Stimulated activated CD8-positive, alpha-beta memory T cell treated with anti-CD3 and anti-CD28 coated beads, Interleukin-7, amount 100 ng/mL, for 24 hours (primary cell): ENCODE results near the gene MROH2A.
"Not testable (repeated sequence)": the region's sequence is repeated elsewhere in the genome, so short reads cannot be mapped to it uniquely, and the experiment has no call there.

Source experiments
- DNase-seq: peaks from one replicate; pipeline ENCODE4 v3.0.0-alpha.2; 2020; ENCODE audit warnings: low read depth

MROH2A gene

GRCh38 chr2:233778030-233778429, at the start of gene MROH2A:
TSS of gene MROH2A (plus strand) at chr2:233778330. CDS start at chr2:233779359, 1,029 bp downstream.
- DNase-seq = no peak

DNA sequence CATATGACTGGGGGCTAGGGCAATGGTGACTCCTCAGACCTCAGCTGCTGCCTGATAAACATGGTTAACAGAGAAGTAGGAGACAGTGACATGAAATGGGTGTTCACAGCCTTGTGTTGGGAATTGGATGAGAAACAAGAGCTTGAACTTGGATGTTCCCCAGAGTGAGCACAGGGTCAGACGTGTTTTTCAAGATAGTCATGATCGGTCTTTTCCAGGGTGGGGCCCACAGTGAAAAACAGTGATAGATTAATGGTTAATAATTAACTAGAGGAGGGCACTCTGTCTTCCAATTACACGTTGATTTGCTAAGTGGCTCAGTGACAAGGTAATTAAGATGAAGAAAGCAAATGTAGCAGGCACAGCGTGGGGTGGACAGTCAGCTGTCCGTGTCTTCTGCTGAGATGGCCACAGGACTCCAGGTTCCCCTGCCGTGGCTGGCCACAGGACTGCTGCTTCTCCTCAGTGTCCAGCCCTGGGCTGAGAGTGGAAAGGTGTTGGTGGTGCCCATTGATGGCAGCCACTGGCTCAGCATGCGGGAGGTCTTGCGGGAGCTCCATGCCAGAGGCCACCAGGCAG, 49.3 kb upstream of the MROH2A start, which contains the start of gene UGT1A3:
UGT1A3 (plus strand) TSS at position 320 of the 579 bp plus-strand sequence; CDS start at position 405, 85 bp downstream.
- DNase-seq = no peak

DNA sequence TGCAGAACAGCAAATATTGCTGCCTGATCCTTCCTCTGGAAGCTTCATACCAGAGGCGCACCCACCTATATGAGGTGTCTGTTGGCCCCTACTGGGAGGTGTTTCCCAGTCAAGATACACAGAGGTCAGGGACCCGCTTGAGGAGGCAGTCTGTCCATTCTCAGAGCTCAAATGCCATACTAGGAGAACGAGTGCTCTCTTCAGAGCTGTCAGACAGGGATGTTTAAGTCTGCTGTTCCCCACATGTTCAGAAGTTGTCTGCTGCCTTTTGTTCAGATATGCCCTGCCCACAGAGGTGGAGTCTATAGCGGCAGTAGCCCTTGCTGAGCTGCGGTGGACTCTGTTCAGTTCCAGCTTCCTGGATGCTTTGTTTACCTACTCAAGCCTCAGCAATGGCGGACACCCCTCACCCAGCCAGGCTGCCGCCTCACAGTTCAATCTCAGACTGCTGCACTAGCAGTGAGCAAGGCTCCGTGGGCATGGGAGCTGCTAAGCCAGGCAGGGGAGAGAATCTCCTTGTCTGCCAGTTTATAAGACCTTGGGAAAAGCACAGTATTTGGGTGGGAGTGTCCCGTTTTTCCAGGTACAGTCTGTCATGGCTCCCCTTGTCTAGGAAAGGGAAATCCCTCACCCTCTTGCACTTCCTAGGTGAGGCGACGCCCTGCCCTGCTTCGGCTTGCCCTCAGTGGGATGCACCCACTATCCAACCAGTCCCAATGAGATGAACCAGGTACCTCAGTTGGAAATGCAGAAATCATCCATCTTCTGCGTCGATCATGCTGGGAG, 41.1 kb upstream of the MROH2A start:
- not testable (repeated sequence) for DNase-seq

- no peak for DNase-seq
These were observed 37.3 kb upstream of the MROH2A start for GRCh38 chr2:233740870-233741269.

GRCh38 chr2:233743464-233744259, 34.5 kb upstream of the MROH2A start:
- no peak for DNase-seq

- DNase-seq = no peak
These were observed 32.9 kb upstream of the MROH2A start for GRCh38 chr2:233745073-233745755.

DNA sequence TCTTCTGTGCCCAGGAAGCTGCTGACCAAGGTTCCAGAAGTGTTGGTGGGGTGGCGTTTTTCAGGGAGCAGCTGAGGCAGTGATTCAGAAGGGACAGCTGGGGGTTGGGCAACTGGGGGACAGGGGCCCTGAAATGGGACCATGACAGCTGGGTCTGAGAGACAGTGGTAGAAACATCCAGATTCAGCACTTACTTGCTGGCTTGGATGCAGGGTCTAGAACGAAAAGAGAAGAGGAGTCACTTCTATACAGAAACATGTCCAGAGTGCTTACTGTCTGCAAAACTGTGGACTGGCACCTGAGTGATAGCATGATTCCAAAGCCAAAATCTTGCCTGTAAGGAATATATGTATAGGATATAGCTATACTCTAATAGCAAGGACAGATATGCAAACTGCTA, 32.3 kb upstream of the MROH2A start:
- DNase-seq = not testable (repeated sequence)

DNA sequence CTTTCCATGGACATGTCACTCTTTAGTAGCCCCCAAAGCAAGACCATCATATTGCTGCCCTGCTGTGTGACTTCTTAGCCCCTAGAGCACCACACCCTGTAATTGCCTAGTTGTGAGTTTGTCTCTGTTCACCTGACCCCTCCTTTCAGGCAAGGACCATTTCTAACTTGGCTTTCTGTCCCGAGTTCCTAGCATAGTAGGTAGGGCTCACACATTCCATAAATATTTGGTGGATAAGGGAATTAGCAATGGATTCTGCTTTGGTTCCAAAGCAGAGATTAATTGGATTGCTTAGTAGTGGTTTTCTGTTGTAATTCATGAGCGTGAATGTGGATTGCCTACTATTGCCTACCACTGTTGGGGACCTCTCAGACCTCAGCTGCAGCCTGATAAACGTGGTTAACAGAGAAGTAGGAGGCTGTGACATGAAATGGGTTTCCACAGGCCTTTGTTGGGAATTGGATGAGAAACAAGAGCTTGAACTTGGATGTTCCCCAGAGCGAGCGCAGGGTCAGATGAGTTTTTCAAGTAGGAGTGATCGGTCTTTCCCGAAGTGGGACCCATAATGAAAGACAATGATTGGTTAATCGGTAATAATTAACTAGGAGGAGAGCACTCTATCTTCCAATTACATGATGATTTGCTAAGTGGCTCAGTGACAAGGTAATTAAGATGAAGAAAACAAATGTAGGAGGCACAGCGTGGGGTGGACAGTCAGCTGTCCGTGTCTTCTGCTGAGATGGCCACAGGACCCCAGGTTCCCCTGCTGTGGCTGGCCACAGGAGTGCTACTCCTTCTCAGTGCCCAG, 31.5 kb upstream of the MROH2A start:
- DNase-seq = no peak

- no peak for DNase-seq
These were observed 30.9 kb upstream of the MROH2A start for GRCh38 chr2:233747283-233747544.

DNA sequence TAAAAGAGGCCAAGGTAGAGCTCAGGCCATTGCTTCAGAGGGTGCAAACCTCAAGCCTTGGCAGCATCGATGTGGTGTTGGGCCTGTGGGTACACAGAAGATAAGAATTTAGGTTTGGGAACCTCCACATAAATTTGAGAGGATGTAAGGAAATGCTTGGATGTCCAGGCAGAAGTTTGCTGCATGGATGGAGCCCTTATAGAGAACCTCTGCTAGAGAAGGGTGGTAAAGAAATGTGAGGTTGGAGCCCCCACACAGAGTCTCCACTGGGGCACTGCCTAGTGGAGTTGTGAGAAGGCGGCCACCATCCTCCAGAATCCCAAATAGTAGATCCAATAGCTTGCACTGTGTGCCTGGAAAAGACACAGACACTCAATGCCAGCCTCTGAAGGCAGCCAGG, 27.4 kb upstream of the MROH2A start:
- not testable (repeated sequence) for DNase-seq

DNA sequence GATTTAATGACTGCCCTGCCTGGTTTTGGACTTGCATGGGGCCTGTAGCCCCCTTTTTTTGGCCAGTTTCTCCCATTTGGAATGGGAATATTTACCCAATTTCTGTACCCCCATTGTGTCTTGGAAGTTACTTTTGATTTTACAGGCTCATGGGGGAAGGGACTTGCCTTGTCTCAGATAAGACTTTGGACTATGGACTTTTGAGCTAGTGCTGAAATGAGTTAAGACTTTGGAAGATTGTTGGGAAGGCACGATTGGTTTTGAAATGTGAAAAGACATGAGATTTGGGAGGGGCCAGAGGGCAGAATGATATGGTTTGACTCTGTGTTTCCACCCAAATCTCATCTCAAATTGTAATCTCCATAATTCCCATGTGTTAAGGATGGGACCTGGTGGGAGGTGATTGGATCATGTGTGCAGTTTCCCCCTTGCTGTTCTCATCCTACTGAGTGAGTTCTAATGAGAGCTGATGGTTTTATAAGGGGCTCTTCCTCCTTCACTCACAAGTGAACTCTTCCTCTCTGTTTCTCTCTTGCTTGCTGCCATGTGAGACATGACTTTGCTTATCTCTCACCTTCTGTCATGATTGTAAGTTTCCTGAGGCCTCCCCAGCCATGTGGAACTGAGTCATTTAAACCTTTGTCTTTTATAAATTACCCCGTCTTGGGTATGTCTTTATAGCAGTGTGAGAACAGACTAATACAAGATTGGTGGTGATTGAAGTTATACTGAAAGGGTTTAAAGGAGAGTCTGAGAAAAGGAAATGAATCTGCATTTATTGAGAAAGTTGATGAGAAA, 26.7 kb upstream of the MROH2A start:
- not testable (repeated sequence) for DNase-seq

DNA sequence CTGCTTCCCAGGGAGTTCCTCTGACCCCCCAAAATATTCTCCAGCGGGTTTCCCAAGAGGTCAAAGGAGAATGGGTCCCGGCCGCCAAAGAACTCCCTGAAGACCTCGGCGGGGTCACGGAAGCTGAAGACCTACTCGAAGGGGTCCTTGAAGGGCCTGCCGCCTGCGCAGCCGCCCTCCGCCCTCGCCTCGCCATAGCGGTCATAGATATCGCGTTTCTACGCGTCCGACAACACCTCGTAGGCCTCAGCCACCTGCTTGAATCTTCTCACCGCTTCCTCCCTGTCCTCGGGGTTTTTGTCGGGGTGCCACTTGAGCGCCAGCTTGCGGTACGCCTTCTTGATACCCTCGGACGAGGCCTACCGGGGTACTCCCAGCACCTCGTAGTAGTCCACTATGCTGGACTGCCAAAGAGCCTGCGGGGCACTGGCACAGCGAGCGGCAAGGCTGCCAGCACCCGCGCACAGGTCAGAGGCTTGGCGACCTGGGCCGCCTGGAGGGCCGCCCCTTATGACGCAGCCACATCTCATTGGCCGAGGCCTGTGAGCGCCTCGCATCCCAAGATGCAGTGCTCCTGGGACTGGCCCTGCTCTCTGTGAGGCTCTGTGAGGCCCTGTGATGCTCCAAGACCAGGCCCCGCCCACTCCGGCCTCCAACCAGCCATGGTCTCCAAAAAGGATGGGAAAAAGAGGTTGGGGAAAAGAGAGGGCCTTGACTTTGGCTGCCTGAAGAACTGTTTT, 23.1 kb upstream of the MROH2A start:
- no peak for DNase-seq

DNA sequence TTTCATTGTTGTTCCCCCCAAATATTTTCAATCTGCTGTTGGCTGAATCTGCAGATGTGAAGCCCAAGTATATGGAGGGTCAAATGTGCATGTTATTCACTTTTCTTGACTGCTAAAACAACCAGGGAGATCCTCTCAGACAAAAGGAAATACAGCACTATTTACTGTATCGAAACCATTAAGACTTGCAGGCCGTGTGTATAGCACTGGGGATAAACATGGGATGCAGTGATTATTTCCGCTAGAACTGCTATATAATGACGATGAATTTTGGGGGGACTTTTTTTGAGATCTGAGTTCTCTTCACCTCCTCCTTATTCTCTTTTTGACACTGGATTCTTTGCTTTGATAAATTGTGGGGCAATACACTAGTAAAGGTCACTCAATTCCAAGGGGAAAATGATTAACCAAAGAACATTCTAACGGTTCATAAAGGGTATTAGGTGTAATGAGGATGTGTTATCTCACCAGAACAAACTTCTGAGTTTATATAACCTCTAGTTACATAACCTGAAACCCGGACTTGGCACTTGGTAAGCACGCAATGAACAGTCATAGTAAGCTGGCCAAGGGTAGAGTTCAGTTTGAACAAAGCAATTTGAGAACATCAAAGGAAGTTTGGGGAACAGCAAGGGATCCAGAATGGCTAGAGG, 21.6 kb upstream of the MROH2A start:
- no peak for DNase-seq

DNA sequence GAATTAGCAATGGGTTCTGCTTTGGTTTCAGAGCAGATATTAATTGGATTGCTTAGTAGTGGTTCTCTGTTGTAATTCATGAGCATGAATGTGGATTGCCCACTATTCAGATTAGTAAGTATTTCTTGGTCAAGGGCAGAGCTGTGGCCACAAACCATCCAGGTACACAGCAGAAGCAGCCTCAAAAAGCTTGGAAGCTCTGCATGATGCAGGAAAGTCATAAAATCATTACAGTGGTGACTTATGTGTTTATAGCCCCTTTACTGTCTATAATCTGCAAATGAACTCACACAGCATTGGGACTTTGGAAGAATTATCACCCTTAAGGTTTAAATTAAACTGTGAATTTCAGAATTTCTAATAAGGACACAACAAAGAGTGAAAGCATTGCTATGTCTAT, 20.0 kb upstream of the MROH2A start:
- no peak for DNase-seq

DNA sequence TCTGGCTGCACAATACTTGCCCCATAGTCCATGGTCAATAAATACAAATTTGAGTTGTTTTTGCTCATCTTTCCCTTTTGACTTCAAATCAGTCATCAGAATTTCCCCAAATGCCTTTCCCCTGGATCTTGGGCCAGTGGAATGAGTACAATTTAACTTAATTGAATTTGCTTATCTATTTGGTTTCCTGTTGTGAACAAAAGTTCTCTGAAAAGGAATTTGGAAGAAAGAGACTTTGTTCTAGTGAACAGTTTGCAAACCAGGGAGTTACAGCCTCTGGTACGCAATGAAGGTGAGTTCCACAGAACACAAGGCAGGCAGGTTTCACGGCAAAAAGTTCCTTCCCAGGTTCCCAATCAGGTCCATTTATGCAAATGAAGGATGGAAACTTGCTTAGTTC, 19.3 kb upstream of the MROH2A start:
- no peak for DNase-seq

GRCh38 chr2:233760043-233760442, 18.1 kb upstream of the MROH2A start, which contains the start of gene UGT1A1:
TSS of gene UGT1A1 (plus strand) at chr2:233760270. CDS start at chr2:233760288, 18 bp downstream.
- DNase-seq = no peak

- DNase-seq = no peak
These were observed 16.9 kb upstream of the MROH2A start for GRCh38 chr2:233761040-233761769.

- DNase-seq = no peak
These were observed 13.9 kb upstream of the MROH2A start for GRCh38 chr2:233764264-233764663.

DNA sequence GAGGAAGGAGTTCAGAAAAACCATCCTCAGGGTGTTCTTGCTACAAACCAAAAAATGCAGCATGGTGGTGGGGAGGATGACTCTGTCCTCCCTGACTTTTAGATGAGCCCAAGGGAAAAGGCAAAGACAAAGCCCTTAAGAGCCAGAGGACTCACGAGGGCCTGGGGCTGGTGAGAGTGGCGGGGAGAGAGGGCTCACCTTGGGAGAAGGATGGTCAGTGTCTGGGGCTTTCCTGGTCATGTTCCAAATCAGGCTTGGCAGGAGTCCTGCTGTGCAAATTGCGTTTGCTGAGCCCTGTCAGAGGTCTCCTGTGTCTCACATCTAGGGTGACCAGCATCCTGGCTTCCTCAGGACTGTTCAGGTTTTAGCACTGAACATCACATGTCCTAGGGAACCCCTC, 13.4 kb upstream of the MROH2A start:
- no peak for DNase-seq
